ENCODE results near the gene SUSD3.
A peak's percentile ranks its signal among the peaks of the same experiment; 100 is the strongest.
"Not testable (repeated sequence)": the region's sequence is repeated elsewhere in the genome, so short reads cannot be mapped to it uniquely, and the experiment has no call there.

SUSD3 gene

GRCh38 chr9:93093127-93093876, 34.8 kb downstream of the SUSD3 start:
- no peak overlapping the region; the same call in 1 of the 2 replicates for H3K4me3 ChIP-seq (ENCODE audit: low read length)
- no peak for TF ChIP-seq ZNF274 (IDR thresholded peaks at IDR 0.05; ENCODE audit: low read depth, low read length)

- no peak for TF ChIP-seq ZNF274 (IDR thresholded peaks at IDR 0.05; ENCODE audit: low read depth, low read length)
- no peak overlapping the region; the same call in 1 of the 2 replicates for H3K4me3 ChIP-seq (ENCODE audit: low read length)
Measured at GRCh38 chr9:93093877-93094657, 35.6 kb downstream of the SUSD3 start.

- no peak for TF ChIP-seq ZNF274 (IDR thresholded peaks at IDR 0.05; ENCODE audit: low read depth, low read length)
- H3K4me3 ChIP-seq (ENCODE audit: low read length), result peak overlapping the region; percentile 46; the same call in 1 of the 2 replicates
Measured at GRCh38 chr9:93094658-93095204, 36.2 kb downstream of the SUSD3 start.

- no peak for TF ChIP-seq ZNF274 (IDR thresholded peaks at IDR 0.05; ENCODE audit: low read depth, low read length)
- H3K4me3 ChIP-seq (ENCODE audit: low read length), result peak overlapping the region; percentile 46; the same call in 1 of the 2 replicates
Measured at GRCh38 chr9:93095205-93096130, 37.0 kb downstream of the SUSD3 start.

GRCh38 chr9:93096131-93096802, 37.8 kb downstream of the SUSD3 start, which contains the start of gene CARD19:
Gene CARD19, plus strand, starts transcription at chr9:93096217. Its CDS starts 129 bp downstream, at chr9:93096346.
- TF ChIP-seq ZNF274 (IDR thresholded peaks at IDR 0.05; ENCODE audit: low read depth, low read length), result no peak

GRCh38 chr9:93096811-93097382, 38.4 kb downstream of the SUSD3 start:
- H3K4me3 ChIP-seq (ENCODE audit: low read length), result peak overlapping the region; percentile 75
- TF ChIP-seq ZNF274 (IDR thresholded peaks at IDR 0.05; ENCODE audit: low read depth, low read length), result no peak

More at GRCh38 chr9:93096131-93096802, 37.8 kb downstream of the SUSD3 start, which contains the start of gene CARD19:
- peak within 1 kb of the TSS; percentile 75 for H3K4me3 ChIP-seq (ENCODE audit: low read length)

- H3K4me3 ChIP-seq (ENCODE audit: low read length), result peak overlapping the region; percentile 75; the same call in 1 of the 2 replicates
- no peak for TF ChIP-seq ZNF274 (IDR thresholded peaks at IDR 0.05; ENCODE audit: low read depth, low read length)
Measured at GRCh38 chr9:93097511-93098201, 39.2 kb downstream of the SUSD3 start.

- H3K4me3 ChIP-seq (ENCODE audit: low read length), result no peak overlapping the region; the same call in 1 of the 2 replicates
- no peak for TF ChIP-seq ZNF274 (IDR thresholded peaks at IDR 0.05; ENCODE audit: low read depth, low read length)
Measured at GRCh38 chr9:93098236-93098946, 39.9 kb downstream of the SUSD3 start.

GRCh38 chr9:93099551-93100275, 41.2 kb downstream of the SUSD3 start:
- no peak for TF ChIP-seq ZNF274 (IDR thresholded peaks at IDR 0.05; ENCODE audit: low read depth, low read length)
- H3K4me3 ChIP-seq (ENCODE audit: low read length), result no peak overlapping the region

GRCh38 chr9:93100276-93100636, 41.8 kb downstream of the SUSD3 start:
- no peak for TF ChIP-seq ZNF274 (IDR thresholded peaks at IDR 0.05; ENCODE audit: low read depth, low read length)
- H3K4me3 ChIP-seq (ENCODE audit: low read length), result no peak overlapping the region

GRCh38 chr9:93101086-93101485, 42.6 kb downstream of the SUSD3 start:
- not testable (repeated sequence) for H3K4me3 ChIP-seq (ENCODE audit: low read length)

Data from GM08714 (cell line).